HepG2 (cell line): Measurements from ENCODE around the gene CNOT1. TPM values are rescaled to one million over a fixed set of nuclear protein-coding genes. Genes with fewer than 3 reads are reported as not detected.
A peak's percentile ranks its signal among the peaks of the same experiment; 100 is the strongest.

Source experiments
- ATAC-seq: fragments of 200-7000 bp; cut with Tn5 transposase; 3 replicates; pipeline ENCODE4 v1.9.1; 2020; ENCODE audit warnings: mild to moderate bottlenecking, moderate library complexity
- BruUV-seq: library from RNA; stranded (reverse); fragments of 400-500 nt; replicated peaks from 2 replicates; lab custom pipeline; 2021; lab: Mats Ljungman, UMichigan
- CTCF ChIA-PET: fragments of 300-600 bp; formaldehyde crosslinking; extraction: SDS; loops from one replicate; lab custom pipeline; 2021; ENCODE audit warnings: low total read pairs, inconsistent platforms, low intra/inter-chr PET ratio; lab: Yijun Ruan, JAX
- POLR2A ChIA-PET: fragments of 350-600 bp; sonication (Branson Sonifier 250); formaldehyde crosslinking; loops from one replicate; lab custom pipeline; 2020; ENCODE audit warnings: antibody characterized with exemption, inconsistent platforms; lab: Yijun Ruan, JAX
- DNase-seq: peaks from one replicate; pipeline ENCODE4 v3.0.0-alpha.2; 2015; ENCODE audit warnings: low spot score
- FAIRE-seq: peaks from 3 replicates; lab custom pipeline; 2011; peaks lifted over from hg19 to GRCh38; lab: Jason Lieb, UNC
- H2AFZ ChIP-seq: one replicate; pipeline ENCODE4 v1.6.1; 2011; ENCODE audit warnings: low read length, inconsistent platforms
- H3K27ac ChIP-seq: fragments of 300-600 bp; 3 replicates; pipeline ENCODE4 v1.8.0; 2011; ENCODE audit warnings: mixed run types, mild to moderate bottlenecking, mixed read lengths, low read length, inconsistent platforms; ENCODE audit not compliant: insufficient read depth; ENCODE audit errors: extremely low read length
- H3K27me3 ChIP-seq, 2 experiments: fragments of 200-600 bp in 1 of 2; 2 replicates in 1 of 2; 3 replicates in 1 of 2; pipeline versions ENCODE4 v1.6.0 to v1.8.0; 2011; ENCODE audit warnings: low read length in 2 of 2, mild to moderate bottlenecking in 2 of 2, moderate library complexity in 2 of 2, inconsistent platforms in 1 of 2; ENCODE audit not compliant: insufficient read depth in 2 of 2, control insufficient read depth in 1 of 2
- H3K36me3 ChIP-seq, 2 experiments: fragments of 200-600 bp in 1 of 2; replicated peaks in 1 of 2; 2 replicates in 1 of 2; 3 replicates in 1 of 2; pipeline versions ENCODE4 v1.5.1 to v1.8.0; 2011; ENCODE audit warnings: low read length in 2 of 2, inconsistent platforms in 1 of 2; ENCODE audit not compliant: insufficient read depth in 2 of 2, control insufficient read depth in 1 of 2
- H3K4me1 ChIP-seq: 2 replicates; pipeline ENCODE4 v1.5.1; 2012; ENCODE audit warnings: low read length, inconsistent platforms; ENCODE audit not compliant: insufficient read depth
- H3K4me2 ChIP-seq: 2 replicates; pipeline ENCODE4 v1.6.0; 2011; ENCODE audit warnings: low read depth, low read length, inconsistent platforms
- H3K4me3 ChIP-seq, 3 experiments: fragments of 200-600 bp in 1 of 3; sonication (generic), shearing (Covaris generic) in 1 of 3; replicated peaks in 1 of 3; 2 replicates each; pipeline ENCODE4 v1.5.1; 2011 to 2016; ENCODE audit warnings: low read length in 3 of 3, inconsistent platforms in 2 of 3, low read depth in 2 of 3, mild to moderate bottlenecking in 2 of 3, control low read depth in 1 of 3, mixed read lengths in 1 of 3; ENCODE audit not compliant: insufficient read depth in 1 of 3
- H3K79me2 ChIP-seq: one replicate; pipeline ENCODE4 v1.6.1; 2011; ENCODE audit warnings: low read length, inconsistent platforms; ENCODE audit not compliant: insufficient read depth
- H3K9ac ChIP-seq: 2 replicates; pipeline ENCODE4 v1.6.0; 2011; ENCODE audit warnings: mild to moderate bottlenecking, low read depth, low read length, inconsistent platforms; ENCODE audit not compliant: insufficient read depth
- H3K9me3 ChIP-seq: 2 replicates; pipeline ENCODE4 v1.5.1; 2012; ENCODE audit warnings: mild to moderate bottlenecking, low read length
- H4K20me1 ChIP-seq: 2 replicates; pipeline ENCODE4 v1.6.0; 2011; ENCODE audit warnings: inconsistent platforms, mild to moderate bottlenecking, low read length, moderate library complexity; ENCODE audit not compliant: insufficient read depth
- AGO1 ChIP-seq: fragments of 200-400 bp; formaldehyde crosslinking; IDR thresholded peaks from 2 replicates; pipeline ENCODE4 v1.6.1; 2017; ENCODE audit warnings: mild to moderate bottlenecking, low read depth, low read length, moderate library complexity; ENCODE audit not compliant: poor library complexity, severe bottlenecking
- AGO2 ChIP-seq: fragments of 200-400 bp; formaldehyde crosslinking; optimal IDR thresholded peaks from 2 replicates; pipeline ENCODE3; 2017; ENCODE audit warnings: mild to moderate bottlenecking, low read depth, low read length, moderate library complexity
- ARID3A ChIP-seq: IDR thresholded peaks from 2 replicates; pipeline ENCODE4 v1.6.1; 2012; ENCODE audit warnings: low read depth, low read length, improper control_type of control experiment
- ATF6 ChIP-seq: sonication (generic); formaldehyde crosslinking; conservative IDR thresholded peaks from 2 replicates; pipeline ENCODE4 v1.4.0; 2020; ENCODE audit warnings: missing genetic modification reagents
- FOSL1 ChIP-seq: sonication (generic); formaldehyde crosslinking; IDR thresholded peaks from 2 replicates; pipeline ENCODE4 v1.9.0; 2021; ENCODE audit warnings: missing genetic modification reagents, borderline replicate concordance
- NCOA5 ChIP-seq: sonication (generic); formaldehyde crosslinking; IDR thresholded peaks from 2 replicates; pipeline ENCODE4 v1.4.0; 2020; ENCODE audit warnings: missing genetic modification reagents
- SOX13 ChIP-seq, 3 experiments: fragments of 450-650 bp in 1 of 3; sonication (generic) in 1 of 3; formaldehyde crosslinking in 1 of 3; IDR thresholded peaks in 2 of 3; conservative IDR thresholded peaks in 1 of 3; 2 replicates each; pipeline versions ENCODE4 v1.5.0 to v1.6.1; 2016 to 2020; ENCODE audit warnings: antibody characterized with exemption in 1 of 3, mild to moderate bottlenecking in 1 of 3, missing compliant biosample characterization in 1 of 3, missing genetic modification reagents in 1 of 3, moderate library complexity in 1 of 3
- ZBTB4 ChIP-seq: sonication (generic); formaldehyde crosslinking; IDR thresholded peaks from 2 replicates; pipeline ENCODE4 v1.4.0; 2020; ENCODE audit warnings: missing genetic modification reagents, mild to moderate bottlenecking, borderline replicate concordance
- ZNF138 ChIP-seq: sonication (generic); formaldehyde crosslinking; IDR thresholded peaks from 2 replicates; pipeline ENCODE4 v1.5.0; 2020; ENCODE audit warnings: mild to moderate bottlenecking, low read depth, missing genetic modification reagents
- ZNF160 ChIP-seq: sonication (generic); formaldehyde crosslinking; IDR thresholded peaks from 2 replicates; pipeline ENCODE4 v1.8.0; 2022; ENCODE audit warnings: mild to moderate bottlenecking, inconsistent platforms, missing genetic modification reagents
- ZNF383 ChIP-seq: sonication (generic); formaldehyde crosslinking; IDR thresholded peaks from 2 replicates; pipeline ENCODE4 v1.4.0; 2020; ENCODE audit warnings: missing genetic modification reagents, mild to moderate bottlenecking, borderline replicate concordance
- ZNF652 ChIP-seq: IDR thresholded peaks from 2 replicates; pipeline ENCODE4 v1.6.1; 2016; ENCODE audit warnings: low read depth, borderline replicate concordance
- WGBS: methylation state at CpG from one replicate; pipeline ENCODE4 v1.1.6; 2017; ENCODE audit warnings: low lambda C conversion rate; 5-methylcytosine and 5-hydroxymethylcytosine counted together
- in situ Hi-C: cut with HindIII; loops from 2 replicates; pipeline ENCODE4 v1.10.0; 2017; ENCODE audit warnings: low pct_unique_long_range_greater_than_20kb; ENCODE audit not compliant: extremely low pct_ligation_motif_present
- intact Hi-C: fragments of 100-400 bp; cut with micrococcal nuclease; formaldehyde crosslinking; loops from one replicate; pipeline ENCODE4 v1.10.0; 2022; ENCODE audit not compliant: unreplicated experiment
- polyA plus RNA-seq, 8 experiments: library from polyadenylated mRNA; depleted of rRNA in 3 of 8; stranded (reverse) in 7 of 8; unstranded in 1 of 8; fragments of >200 nt; fragmentation: Illumina TruSeq in 4 of 8; extraction: Trizol in 4 of 8; gene quantifications; 2 replicates each; pipeline versions ENCODE4 v1.2.1 to v1.2.3, GENCODE V29; 2011 to 2016; ENCODE audit warnings: low read depth in 4 of 8, missing spikeins in 1 of 8, mixed read lengths in 1 of 8; ENCODE audit not compliant: insufficient read depth in 1 of 8
- total RNA-seq, 5 experiments: library from RNA; depleted of rRNA; stranded (reverse); fragments of >200 nt; fragmentation: Illumina TruSeq; extraction: Trizol; gene quantifications; 2 replicates each; pipeline ENCODE4 v1.2.3, GENCODE V29; 2016; ENCODE audit warnings: low read depth in 1 of 5

Gene CNOT1
- total and polyA plus RNA-seq, 2 of the 13 experiments (the other 11 are each of a cell fraction or from before 2014, with no cell fraction given), result 188 to 232 TPM

GRCh38 chr16:58510776-58511628 lies 118.6 kb downstream of the CNOT1 start:
- in situ Hi-C loops (loop anchor here (10.0 kb wide), 1 partner anchor 124 kb away; no protein-coding TSS in a partner anchor), intact Hi-C loops (loop anchor here (10.0 kb wide), 1 partner anchor 54 kb away; no protein-coding TSS in a partner anchor)
- Histone ChIP-seq H4K20me1 (no peaks in the 10 kb centered on the region), H3K9ac (no peak overlapping the region), H3K79me2 (no peaks in the 10 kb centered on the region), H3K27ac (no peak overlapping the region), H3K4me2 (no peak overlapping the region), H3K36me3 (no peaks in the 10 kb centered on the region), H3K9me3 (no peaks in the 10 kb centered on the region), H2AFZ (no peak overlapping the region), H3K4me1 (peaks cover 32% of the 10 kb centered on the region), H3K27me3 (no peaks in the 10 kb centered on the region), H3K4me3 (no peak overlapping the region)
- ChIA-PET CTCF (interaction anchor here (1.6 to 2.2 kb wide), 2 partner anchors 127 to 150 kb away, joined by 18 read pairs; no protein-coding TSS in a partner anchor), POLR2A (no interaction called here)
- BruUV-seq, result no TSS peak
- ATAC-seq (no peak), FAIRE-seq (no peak), DNase-seq (no peak)
- WGBS, result 77% methylated on average over 24 of the region's 30 CpGs
- TF ChIP-seq ARID3A (no peak), AGO1 (peak; percentile 15), ZNF138 (no peak), ZNF652 (CRISPR knock-in tag) (no peak), AGO2 (peak; percentile 42), ATF6 (no peak), ZNF383 (CRISPR knock-in tag) (no peak), ZNF160 (0 out of 2 replicates have a peak, but pooled peaks have one; percentile 1), FOSL1 (CRISPR knock-in tag) (no peak), ZBTB4 (CRISPR knock-in tag) (0 out of 2 replicates have a peak, but pooled peaks have one; percentile 28), NCOA5 (CRISPR knock-in tag) (no peak), SOX13 (IDR thresholded peaks at IDR 0.05) (no peak), SOX13 (CRISPR knock-in tag; conservative IDR thresholded peaks at IDR 0.05 in 1 of 2, IDR thresholded peaks at IDR 0.05 in 1 of 2) (no peak)
